ENCODE data around the gene KCNQ4.
A peak's percentile ranks its signal among the peaks of the same experiment; 100 is the strongest.

Gene KCNQ4

GRCh38 chr1:40783001-40783905, at the start of gene KCNQ4:
KCNQ4 (plus strand) TSS chr1:40783787; CDS start chr1:40784094, 307 bp downstream.
- no peak for DNase-seq (ENCODE audit: low spot score)

DNA sequence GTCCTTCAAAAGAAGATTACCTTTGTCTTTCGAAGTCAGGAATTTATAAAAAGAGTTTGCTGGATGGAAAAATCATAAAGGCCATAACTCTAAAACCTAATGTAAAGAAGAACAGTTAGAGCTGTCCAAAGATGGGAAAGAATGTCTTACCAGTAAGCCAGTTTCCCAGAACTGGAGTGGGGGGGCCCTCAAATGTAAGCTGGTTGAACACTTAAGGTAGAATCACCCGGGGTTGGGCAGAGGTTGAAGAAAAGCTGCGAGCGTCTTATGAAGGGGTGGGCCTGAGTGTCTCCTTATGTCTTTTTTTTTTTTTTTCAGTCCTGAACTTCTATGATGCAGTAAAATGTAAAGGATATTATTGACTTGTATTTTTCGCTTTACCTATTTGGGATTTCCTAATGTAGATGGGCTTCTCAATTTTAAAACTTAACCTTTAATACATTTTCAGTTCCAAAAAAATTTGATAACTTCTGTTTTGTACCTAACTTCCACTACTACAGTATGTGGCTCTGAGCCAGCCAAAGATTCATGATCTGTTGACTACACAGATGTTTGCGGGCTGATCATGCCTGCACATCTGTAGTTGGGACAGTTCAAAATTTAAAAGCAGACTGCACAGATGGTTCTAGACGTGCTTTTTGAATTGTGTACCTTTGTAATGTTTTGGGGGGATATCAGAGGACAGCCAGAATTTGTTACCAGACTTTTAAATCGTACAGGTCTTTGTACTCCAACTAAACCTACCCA, 48.5 kb upstream of the KCNQ4 start:
- no peak for DNase-seq (ENCODE audit: low spot score)

- DNase-seq (ENCODE audit: low spot score) = peak; percentile 19
These were observed 47.5 kb upstream of the KCNQ4 start for GRCh38 chr1:40736085-40736531.

DNA sequence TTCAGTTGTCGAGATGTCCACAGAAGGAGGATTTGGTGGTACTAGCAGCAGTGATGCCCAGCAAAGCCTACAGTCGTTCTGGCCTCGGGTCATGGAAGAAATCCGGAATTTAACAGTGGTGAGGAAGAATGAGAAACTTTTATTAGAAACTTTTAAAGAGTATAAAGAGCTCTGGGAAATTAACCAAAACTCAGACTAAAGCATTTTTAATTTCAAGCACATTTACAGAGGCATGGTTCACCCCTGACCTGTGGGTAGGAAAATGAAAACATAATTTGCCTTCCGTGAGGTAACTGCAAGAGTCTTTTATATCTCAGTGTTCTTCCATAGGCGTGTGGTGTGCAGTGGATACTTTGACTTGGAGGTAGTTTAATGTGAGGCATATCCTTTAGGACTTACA, 44.8 kb upstream of the KCNQ4 start:
- no peak for DNase-seq (ENCODE audit: low spot score)

DNA sequence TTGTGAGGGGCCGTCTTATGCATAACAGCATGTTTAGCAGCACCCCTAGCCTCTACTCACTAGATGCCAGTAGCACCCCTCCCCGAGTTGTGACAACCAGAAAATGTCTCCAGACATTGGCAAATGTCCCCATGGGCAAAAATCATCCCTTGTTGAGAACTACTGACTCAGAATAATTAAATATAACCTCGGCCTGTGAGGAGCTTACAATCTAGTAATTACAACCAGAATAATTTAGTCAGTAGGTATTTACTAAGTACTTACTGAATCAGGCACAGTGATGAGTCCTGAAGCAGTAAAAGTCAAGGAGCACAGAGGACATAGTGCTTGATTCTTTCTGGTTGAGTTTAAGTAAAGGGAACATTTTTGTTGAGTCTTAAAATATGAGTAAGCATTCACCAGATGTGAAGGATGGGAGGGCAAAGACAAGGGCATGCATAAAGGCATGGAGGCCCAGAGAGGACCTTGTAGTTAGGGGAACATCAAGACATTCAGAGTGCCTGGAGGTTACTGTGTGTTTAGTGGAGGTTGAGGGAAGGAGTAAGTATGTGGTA, 44.1 kb upstream of the KCNQ4 start:
- DNase-seq (ENCODE audit: low spot score) = no peak

DNA sequence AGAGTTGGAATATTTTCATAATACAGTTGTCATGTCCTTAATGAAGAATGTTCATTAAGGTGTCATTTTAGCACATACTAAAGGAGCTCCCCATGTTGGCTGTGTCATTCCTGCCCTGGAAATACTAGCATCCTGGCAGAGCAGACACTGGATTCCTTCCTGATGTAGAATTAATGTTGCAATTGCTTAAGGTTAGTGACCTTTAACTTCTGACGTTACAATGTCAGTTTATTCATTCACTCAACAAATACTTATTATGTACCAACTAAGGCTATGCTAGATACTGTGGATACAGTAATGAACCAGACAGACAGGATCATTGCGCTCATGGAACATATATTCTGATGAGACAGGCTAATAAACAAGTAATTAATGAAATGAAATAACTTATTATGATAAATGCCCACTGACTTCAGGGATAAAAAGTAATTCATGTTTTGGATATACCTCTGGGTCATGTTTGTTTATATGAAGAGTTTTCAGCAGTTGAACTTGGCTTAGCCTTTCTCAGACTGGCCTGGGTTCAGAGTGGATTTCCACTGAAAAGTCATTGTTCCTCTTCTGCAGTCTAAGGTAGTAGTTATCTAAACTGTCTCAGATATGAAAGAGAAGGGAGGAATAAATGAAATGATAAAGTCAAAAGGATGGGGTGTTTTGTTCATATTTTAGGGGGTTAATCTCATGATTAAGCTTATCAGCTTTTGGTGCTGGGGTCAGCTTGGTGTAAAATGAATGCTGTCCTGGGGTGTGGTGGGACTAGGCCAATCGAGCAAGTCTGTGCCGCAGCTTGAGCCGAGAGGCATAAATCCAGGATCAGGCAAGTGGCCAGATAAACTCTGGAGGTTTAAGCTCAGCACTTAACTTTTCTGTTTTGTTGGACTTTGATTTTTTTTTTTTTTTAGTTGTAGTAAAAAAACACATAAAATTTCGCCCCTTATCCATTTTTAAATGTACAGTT, 43.3 kb upstream of the KCNQ4 start:
- DNase-seq (ENCODE audit: low spot score) = no peak

GRCh38 chr1:40740997-40741736, 42.4 kb upstream of the KCNQ4 start:
- no peak for DNase-seq (ENCODE audit: low spot score)

DNA sequence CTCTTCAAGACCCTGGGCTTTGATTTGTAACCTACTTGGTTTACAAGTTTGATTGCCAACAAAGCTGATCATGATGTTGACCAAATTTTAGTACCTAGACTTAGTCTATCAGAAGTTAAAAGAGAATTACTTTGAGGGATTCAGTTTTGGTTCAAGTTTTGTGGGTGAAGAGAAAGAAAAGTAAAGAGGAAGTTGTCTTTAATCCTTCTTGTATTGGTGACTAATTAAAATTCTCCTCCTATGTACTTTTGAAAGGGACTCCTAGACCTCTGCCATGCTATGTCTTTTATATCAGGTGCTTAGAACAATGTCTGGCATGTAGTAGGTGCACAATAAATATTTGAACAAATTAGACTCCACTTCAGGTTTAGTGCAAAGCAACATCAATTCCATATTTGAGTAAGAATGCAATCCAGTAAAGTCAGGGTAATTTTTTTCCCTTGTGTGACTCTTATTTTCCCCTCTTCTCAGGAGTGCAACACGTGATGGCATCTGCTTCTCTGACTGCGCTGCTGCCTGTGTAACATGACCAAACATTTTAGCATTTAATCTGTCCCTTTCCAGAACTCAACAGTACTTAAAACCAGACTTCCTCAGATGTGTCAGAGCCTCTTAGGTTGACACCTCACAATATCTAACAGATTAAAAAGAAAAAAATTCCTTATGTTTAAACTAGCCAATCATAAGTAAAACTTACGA, 41.1 kb upstream of the KCNQ4 start:
- no peak for DNase-seq (ENCODE audit: low spot score)

- no peak for DNase-seq (ENCODE audit: low spot score)
These were observed 40.1 kb upstream of the KCNQ4 start for GRCh38 chr1:40743452-40743851.

DNA sequence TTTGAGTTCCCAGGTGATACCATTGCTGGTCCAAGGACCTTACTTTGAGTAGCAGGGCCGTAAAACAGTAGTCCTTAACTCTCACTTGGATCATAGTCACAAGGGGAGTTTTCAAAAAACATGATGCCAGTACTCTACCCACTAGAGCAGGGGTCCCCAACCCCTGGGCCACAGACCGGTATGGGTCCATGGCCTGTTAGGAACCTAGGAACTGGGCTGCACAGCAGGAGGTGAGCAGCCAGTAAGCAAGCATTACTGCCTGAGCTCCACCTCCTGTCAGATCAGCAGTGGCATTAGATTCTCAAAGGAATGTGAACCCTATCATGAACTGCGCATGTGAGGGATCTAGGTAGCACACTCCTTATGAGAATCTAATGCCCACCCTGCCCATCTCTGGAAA, 39.7 kb upstream of the KCNQ4 start:
- DNase-seq (ENCODE audit: low spot score) = no peak

- no peak for DNase-seq (ENCODE audit: low spot score)
These were observed 38.4 kb upstream of the KCNQ4 start for GRCh38 chr1:40745176-40745575.

DNA sequence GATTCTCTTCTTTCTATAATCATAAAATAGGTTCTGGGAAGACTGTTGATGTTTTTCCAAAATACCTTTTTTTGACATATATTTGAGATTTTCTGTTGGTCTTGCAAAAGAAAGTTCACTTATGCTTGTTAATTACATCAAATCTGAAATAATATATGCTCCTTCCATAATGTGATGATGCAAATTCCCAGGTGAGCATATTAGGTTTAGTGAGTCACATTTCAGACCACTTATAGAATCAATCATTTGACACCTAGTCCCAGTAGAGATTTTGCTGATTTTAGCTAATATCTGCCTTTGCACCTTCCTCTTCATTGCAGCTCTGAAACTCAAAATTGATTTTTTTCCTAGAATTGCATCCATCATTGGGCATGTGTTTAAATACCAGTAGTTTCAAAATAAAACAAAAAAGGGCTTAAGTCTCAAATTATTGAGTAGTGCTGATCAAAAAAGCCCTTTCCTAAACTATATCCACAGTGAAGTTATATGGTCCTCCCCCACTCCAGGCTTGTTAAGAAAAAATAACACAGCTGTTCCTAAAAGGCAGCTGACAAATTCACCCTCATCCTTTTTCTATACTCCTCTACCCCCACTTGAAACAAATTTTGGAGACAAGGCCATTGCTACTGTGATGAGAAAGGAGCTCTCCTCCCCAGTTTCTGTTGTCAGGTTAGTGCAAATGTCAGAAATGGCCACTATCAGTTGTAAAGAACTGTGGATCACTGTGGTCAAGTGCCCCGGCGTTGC, 37.1 kb upstream of the KCNQ4 start:
- DNase-seq (ENCODE audit: low spot score) = no peak

DNA sequence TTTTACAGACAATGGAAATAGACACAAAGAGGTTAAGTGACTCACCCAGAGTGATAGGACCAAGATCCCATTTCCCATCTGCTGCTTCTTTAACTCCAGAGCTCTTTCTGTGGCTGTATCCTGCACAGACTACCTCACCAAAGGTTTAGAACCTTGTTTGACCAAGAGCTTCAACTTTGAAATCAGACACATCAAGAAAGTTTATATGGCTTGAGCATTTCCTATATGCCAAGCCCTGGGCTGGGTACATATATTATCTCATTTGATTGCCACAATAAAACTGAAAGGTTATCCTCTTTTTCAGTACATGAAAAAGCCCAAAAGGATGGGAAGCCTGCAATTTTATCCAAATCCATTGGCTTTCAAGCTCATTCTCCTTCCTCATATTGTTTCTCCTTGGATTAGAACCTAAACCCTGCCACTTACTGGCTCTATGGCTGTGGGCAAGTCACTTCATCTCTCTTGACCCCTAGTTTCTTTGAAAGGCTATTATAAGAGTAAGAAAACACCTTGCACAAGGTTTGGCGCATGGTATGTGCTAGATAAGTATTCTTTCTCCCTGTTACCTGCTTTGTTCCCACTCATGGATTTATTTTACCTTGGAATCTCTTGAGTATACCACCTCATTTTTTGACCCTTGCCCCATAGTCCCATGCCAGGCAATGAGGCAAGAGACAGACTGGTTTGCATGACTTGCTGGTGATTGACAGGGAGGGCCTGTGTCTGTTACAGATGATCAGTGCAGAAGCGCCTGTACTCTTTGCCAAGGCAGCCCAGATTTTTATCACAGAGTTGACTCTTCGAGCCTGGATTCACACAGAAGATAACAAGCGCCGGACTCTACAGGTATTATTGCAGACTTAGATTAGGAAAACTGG, 34.5 kb upstream of the KCNQ4 start:
- DNase-seq (ENCODE audit: low spot score) = no peak

GRCh38 chr1:40749817-40750216, 33.8 kb upstream of the KCNQ4 start:
- no peak for DNase-seq (ENCODE audit: low spot score)

GRCh38 chr1:40750451-40750908, 33.1 kb upstream of the KCNQ4 start:
- DNase-seq (ENCODE audit: low spot score) = no peak

DNA sequence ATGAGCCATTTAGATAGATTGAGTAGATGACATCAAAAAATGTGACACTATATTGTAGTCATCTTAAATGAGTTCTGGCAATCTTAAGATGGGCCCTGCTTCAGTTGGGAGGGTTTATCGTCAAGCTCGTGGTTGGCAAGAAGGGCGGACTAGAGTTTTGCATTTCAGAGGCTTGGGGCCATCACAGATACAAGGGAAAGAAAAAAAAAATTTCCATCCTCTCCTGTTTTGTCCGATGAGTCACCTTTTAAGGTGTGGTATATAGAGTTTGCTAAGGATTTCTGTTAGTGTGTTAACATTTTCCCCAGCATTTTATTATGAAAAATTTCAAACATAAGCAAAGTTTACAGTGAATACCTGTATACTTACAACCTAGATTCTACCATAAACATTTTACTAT, 31.8 kb upstream of the KCNQ4 start:
- no peak for DNase-seq (ENCODE audit: low spot score)

GRCh38 chr1:40753142-40753882, 30.3 kb upstream of the KCNQ4 start:
- DNase-seq (ENCODE audit: low spot score) = no peak

GRCh38 chr1:40754201-40754600, 29.4 kb upstream of the KCNQ4 start:
- DNase-seq (ENCODE audit: low spot score) = no peak

All from globus pallidus (tissue), 1 donor.